ENCODE measurements around the gene CRYL1. TPM values are rescaled to one million over a fixed set of nuclear protein-coding genes. Genes with fewer than 3 reads are reported as not detected.

Gene CRYL1
- total RNA-seq, 2 donors from 2014 or later, result 24.4 to 30.2 TPM

DNA sequence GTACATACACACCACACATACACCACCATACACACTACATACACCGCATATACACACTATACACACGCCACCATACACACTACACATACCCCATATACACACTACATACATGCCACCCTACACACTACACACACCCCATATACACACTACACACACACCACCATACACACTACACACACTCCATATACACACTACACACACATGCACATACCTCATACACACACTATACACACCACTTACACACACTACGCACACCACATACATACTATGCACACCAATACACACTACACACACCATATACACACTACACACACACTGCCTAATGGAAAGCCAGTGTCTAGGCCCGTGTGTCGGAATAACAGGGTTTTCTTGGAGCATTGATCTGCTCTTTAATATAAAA is 27.5 kb downstream of the CRYL1 start:
- intact Hi-C loops (cut with DNase I), result loop anchor here (10.0 kb wide), 2 partner anchors 327 to 427 kb away; no protein-coding TSS in a partner anchor
- DNase-seq (ENCODE audit: low spot score), result no peak

DNA sequence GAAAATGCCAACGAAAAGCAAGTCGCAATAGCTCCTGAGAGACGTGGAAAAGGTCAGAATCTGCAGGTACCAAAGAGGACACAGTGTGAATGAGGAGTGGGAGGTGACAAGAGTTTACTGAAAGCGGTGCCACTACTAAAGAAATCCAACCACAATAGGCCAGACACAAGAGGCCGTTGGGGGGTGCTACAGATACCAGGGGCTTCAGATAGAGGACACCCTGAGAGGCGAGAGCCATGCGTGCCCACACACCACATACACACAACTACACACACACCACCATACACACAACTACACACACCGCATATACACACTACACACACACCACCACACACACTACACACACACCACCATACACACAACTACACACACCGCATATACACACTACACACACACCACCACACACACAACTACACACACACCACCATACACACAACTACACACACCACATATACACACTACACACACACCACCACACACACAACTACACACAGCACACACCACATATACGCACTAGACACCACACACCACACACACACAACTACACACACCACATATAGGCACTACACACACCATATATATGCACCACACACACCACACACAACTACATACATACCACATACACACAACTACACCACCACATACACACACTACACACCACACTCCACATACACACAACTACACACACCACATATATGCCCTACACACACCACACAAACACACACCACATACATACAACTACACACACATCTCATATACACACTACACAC is 28.5 kb downstream of the CRYL1 start:
- no peak for DNase-seq (ENCODE audit: low spot score)
- intact Hi-C loops (cut with DNase I), result loop anchor here (10.0 kb wide), 2 partner anchors 328 to 428 kb away; no protein-coding TSS in a partner anchor

DNA sequence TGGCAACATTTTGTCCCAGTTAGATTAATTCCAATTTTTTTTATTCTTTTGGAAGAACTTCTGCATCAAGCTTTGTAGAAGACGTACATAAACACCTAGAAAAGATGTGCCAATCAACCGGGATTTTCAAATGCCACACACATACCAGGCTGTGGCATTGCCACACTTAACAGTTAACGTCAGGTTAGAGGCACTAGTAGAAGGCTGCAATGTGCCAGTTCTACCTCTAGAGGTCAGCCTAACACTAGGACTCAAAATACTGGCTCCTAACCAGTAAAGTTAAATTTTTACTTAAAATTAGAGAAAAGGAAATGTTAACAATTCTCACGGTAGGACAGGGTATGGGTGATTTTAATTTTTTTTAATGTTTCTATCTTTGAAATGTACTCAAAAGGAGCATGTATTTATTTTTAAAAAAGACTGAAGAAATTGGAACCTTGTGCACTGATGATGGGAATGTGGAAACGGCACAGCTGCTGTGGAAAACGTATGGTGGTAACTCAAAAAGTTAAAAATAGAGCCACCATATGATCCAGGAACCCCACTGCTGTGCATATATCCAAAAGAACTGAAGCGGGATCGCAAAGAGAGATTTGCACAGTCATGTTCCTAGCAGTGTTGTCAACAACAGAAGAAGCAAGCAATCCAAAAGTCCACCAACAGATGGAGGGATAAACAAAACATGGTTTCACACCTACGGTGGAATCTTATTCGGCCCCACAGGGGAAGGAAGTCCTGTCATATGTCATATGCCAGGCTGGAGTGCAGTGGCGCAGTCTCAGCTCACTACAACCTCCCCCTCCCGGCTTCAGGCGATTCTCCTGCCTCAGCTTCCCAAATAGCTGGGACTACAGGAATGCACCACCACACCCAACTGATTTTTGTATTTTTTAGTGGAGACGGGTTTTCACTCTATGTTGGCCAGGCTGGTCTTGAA is 30.3 kb downstream of the CRYL1 start:
- DNase-seq (ENCODE audit: low spot score), result no peak
- intact Hi-C loops (cut with DNase I), result loop anchor here (10.0 kb wide), 2 partner anchors 329 to 429 kb away; no protein-coding TSS in a partner anchor

DNA sequence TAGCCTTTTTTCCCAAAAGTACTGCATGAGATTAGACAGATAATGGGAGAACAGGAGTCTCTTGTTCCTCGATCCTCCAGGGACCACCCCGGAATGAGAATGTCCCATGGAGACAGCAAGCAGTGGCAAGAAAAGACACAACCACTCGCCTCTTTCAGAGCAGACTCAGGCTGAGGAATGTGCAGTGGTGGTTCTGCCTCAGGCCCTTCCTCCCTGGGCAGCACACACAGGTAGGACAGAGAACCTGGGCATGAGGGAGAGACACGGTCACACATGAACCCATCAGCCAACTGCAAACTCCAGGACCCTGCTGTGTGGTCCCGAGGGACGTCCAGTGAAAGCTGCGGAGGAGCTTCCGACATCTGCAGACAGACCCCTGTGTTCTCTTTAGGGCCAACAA is 31.0 kb downstream of the CRYL1 start:
- no peak for DNase-seq (ENCODE audit: low spot score)
- intact Hi-C loops (cut with DNase I), result loop anchor here (10.0 kb wide), 2 partner anchors 330 to 430 kb away; no protein-coding TSS in a partner anchor

DNA sequence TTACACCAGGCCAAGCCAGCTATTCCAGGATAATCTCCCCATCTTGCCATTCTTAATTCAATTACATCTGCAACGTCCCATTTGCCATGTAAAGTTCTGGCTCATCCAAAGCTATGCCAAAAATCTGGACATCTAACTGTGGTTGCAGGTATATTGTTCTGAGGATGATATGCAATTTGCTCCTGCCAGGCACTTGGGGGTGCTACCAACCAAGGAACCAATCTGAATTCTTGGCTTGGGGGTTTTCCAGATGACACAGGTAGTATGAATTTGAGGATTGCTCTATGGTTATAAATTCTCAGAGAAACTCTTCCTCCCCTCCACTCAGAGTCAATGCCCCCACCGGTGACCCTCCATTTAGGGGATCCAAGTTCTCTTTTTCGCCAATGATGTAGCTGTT is 33.0 kb downstream of the CRYL1 start:
- intact Hi-C loops (cut with DNase I), result loop anchor here (10.0 kb wide), 2 partner anchors 332 to 432 kb away; no protein-coding TSS in a partner anchor
- no peak for DNase-seq (ENCODE audit: low spot score)

DNA sequence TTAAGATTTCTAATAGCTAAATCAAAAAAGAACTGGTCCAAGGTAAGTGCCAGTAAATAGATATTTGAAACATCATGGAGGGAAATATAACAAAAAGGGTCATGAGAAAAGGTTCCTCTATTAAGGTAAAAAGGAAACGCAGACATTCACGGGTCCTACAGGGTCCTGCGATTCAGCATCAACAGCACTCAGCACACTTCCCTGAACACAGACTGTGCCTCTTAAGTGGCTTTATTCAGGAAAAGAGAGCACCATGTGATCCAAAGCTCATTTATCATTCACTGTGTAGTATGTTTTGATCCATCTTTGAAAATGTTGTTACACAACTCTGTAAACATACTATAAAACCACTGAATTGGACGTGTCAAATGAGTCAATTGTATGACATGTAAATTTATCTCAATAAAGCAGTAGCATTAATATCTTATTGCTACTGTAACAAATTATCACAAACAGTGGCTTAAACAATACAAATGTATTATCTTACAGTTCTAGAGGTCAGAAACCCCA is 33.7 kb downstream of the CRYL1 start:
- intact Hi-C loops (cut with DNase I), result loop anchor here (10.0 kb wide), 2 partner anchors 333 to 433 kb away; no protein-coding TSS in a partner anchor
- DNase-seq (ENCODE audit: low spot score), result no peak

DNA sequence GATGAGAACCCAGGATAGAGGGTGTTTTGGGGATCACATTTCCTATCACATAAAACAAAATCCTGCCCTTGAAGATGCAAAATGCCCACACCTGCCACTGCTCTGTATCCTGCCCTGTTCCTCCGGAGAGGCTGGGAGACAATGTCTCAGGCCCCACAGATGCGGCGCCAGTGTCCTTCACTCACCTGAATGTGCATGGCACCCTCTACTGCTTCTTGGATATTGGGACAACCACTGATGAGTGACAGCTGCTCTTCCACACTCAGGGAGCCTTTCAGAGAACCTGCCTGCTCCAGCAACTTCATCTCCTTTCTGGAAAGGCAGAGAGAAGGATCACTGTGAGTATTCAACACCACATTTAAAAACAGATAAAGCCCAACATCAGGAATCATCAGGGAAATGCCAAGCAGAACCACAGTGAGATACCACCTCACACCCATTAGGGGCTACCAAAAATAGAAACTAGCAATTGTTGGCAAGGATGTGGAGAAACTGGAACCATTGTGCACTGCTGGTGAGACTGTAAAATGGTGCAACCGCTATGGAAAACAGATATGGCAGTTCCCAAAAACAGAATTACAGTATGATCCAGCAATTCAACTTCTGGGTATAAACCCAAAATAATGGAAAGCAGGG is 36.4 kb downstream of the CRYL1 start:
- intact Hi-C loops (cut with DNase I), result loop anchor here in 1 of 2 donors (5.0 kb wide), 1 partner anchor 713 kb away; no protein-coding TSS in a partner anchor
- no peak for DNase-seq (ENCODE audit: low spot score)

GRCh38 chr13:20487927-20488326 is 37.7 kb downstream of the CRYL1 start:
- DNase-seq (ENCODE audit: low spot score), result no peak
- intact Hi-C loops (cut with DNase I), result loop anchor here in 1 of 2 donors (5.0 kb wide), 1 partner anchor 714 kb away; no protein-coding TSS in a partner anchor

- no peak for DNase-seq (ENCODE audit: low spot score)
- intact Hi-C loops (cut with DNase I), result no loop called here
Measured at GRCh38 chr13:20482787-20483186, 42.9 kb downstream of the CRYL1 start.

- no peak for DNase-seq (ENCODE audit: low spot score)
- intact Hi-C loops (cut with DNase I), result no loop called here
Measured at GRCh38 chr13:20482275-20482761, 43.3 kb downstream of the CRYL1 start.

DNA sequence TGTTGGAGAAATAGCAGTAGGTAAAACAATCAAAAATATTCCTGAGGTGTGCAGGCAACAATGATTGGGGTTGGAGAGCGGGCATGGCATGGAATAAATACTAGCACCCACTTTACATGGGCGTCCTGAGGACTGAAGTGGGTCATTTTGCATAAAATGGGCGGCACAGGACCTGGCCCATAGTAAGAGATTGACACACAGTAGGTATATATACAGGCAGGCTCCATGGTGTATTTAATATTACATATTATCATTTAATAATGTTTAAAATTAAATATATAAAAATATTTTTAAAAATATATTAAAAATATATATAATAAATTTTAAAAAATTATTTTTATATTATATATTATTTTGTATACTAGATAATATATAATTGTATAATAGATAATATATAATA is 48.3 kb downstream of the CRYL1 start:
- no peak for DNase-seq (ENCODE audit: low spot score)
- intact Hi-C loops (cut with DNase I), result loop anchor here in 1 of 2 donors (5.0 kb wide), 1 partner anchor 575 kb away; no protein-coding TSS in a partner anchor

- intact Hi-C loops (cut with DNase I), result loop anchor here in 1 of 2 donors (5.0 kb wide), 1 partner anchor 576 kb away; no protein-coding TSS in a partner anchor
- DNase-seq (ENCODE audit: low spot score), result no peak
Measured at GRCh38 chr13:20475927-20476691, 49.5 kb downstream of the CRYL1 start.

DNA sequence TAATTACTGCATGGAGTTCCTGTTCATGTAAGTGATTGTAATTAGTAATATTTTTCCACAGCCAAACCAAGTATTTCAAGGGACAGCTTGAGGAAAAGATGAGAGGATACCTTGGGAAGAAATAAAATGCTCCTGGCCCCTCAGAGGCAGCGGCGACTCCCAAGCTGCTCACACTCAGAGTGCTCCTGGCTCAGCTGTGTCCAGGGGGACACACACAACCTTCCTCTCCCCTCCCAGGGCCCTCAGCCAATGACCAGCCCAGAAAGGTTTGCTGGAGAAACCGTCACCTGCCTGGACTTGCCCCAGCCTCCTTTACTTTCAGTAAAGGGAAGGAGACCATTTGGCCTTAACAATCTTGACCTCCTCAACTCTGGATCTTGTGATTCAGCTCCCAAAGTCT is 51.1 kb downstream of the CRYL1 start:
- DNase-seq (ENCODE audit: low spot score), result no peak
- intact Hi-C loops (cut with DNase I), result no loop called here

DNA sequence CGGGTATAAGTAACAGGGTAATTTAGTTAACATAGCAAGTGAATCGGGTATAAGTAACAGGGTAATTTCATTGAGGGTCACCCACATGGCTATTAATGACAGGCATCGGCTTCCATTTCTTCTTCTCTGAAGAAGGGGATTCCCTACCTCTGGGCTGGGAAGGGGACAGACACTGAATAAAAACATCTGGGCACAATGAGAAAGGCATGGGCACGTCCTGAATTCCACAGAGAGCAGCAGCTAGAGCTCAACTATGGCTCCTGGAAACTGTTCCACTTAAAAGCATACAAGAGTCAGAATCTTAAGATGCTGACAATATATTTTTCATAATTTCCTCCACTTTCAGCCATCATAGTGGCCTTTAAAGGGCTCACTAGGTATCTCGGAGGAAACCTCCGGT is 51.8 kb downstream of the CRYL1 start:
- intact Hi-C loops (cut with DNase I), result no loop called here
- no peak for DNase-seq (ENCODE audit: low spot score)

GRCh38 chr13:20473139-20473538 is 52.5 kb downstream of the CRYL1 start:
- no peak for DNase-seq (ENCODE audit: low spot score)
- intact Hi-C loops (cut with DNase I), result no loop called here

DNA sequence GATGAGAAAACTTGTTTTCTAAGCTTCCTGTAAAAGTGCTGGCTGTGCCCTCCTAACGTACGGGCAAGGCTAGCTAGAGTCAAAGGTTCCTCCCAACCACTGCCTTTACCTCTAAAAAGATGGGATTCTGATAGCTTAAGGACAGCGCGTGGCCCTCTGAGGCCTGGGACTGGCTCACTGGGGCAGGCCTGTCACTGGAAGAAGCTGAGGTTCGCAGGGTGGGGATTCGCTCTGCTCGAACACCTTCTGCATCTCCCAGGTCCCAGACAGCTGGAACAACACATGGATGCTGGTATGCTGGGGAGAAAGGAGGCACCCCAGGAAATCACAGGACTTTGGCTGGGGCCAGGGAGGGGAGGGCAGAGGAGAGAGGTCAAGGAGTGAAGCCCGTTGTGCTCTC is 53.1 kb downstream of the CRYL1 start:
- DNase-seq (ENCODE audit: low spot score), result no peak
- intact Hi-C loops (cut with DNase I), result no loop called here

DNA sequence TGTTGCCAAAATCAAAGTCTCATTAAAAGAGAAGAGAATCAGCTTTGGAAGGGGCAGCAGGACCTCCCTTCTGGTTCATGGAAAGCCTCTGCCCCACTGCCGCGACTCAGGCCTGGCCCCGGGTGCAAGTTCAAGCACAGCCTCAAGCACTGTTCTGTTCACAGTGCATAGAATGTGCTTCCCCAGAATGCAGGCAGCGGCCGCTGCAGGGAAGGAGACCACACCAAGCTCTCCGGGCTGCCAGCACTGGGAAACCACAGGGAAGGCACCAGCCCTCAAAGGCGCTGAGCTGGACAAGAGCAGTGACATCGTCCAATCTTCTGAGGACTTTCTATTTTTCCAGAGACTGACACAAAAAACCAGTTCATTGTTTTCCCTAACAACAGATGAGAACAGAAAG is 55.5 kb downstream of the CRYL1 start:
- intact Hi-C loops (cut with DNase I), result no loop called here
- DNase-seq (ENCODE audit: low spot score), result no peak

GRCh38 chr13:20466371-20466770 is 59.3 kb downstream of the CRYL1 start:
- intact Hi-C loops (cut with DNase I), result no loop called here
- DNase-seq (ENCODE audit: low spot score), result no peak

Measured in posterior vena cava (tissue), 2 donors.